Measurements from ENCODE around the gene YWHAQ.

DNA sequence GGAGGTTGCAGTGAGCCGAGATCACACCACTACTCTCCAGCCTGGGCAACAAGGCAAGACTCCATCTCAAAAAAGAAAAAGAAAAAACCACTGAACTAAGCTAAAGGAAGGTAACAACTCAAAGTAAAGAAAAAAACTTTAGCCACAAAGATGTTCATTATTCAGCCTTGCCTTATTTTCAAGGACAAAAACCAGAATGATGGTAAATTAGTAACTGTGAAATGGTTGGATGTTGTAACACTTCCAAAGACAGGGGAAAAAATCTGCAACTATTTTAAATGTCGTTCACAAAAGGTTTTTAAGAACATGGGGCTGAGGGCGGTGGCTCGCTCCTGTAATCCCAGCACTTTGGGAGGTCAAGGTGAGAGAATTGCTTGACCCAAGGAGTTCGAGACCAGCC, 85.3 kb downstream of the YWHAQ start:
- no peak for TF ChIP-seq POLR2A (IDR thresholded peaks at IDR 0.05)
- TF ChIP-seq, protein P1, sequence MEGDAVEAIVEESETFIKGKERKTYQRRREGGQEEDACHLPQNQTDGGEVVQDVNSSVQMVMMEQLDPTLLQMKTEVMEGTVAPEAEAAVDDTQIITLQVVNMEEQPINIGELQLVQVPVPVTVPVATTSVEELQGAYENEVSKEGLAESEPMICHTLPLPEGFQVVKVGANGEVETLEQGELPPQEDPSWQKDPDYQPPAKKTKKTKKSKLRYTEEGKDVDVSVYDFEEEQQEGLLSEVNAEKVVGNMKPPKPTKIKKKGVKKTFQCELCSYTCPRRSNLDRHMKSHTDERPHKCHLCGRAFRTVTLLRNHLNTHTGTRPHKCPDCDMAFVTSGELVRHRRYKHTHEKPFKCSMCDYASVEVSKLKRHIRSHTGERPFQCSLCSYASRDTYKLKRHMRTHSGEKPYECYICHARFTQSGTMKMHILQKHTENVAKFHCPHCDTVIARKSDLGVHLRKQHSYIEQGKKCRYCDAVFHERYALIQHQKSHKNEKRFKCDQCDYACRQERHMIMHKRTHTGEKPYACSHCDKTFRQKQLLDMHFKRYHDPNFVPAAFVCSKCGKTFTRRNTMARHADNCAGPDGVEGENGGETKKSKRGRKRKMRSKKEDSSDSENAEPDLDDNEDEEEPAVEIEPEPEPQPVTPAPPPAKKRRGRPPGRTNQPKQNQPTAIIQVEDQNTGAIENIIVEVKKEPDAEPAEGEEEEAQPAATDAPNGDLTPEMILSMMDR (IDR thresholded peaks at IDR 0.05): no peak

Measured in breast epithelium (tissue), 3 donors.